Liver (tissue), 9 donors: Measurements from ENCODE around the gene ACSL1. TPM values are rescaled to one million over a fixed set of nuclear protein-coding genes. Genes with fewer than 3 reads are reported as not detected.

Source experiments
- DNase-seq: peaks from one replicate; pipeline ENCODE4 v3.0.0-alpha.2; 2017; ENCODE audit warnings: low spot score
- H3K27ac ChIP-seq, 2 donors: one replicate each; pipeline ENCODE4 v1.7.0; 2013; ENCODE audit warnings: inconsistent platforms in 2 of 2, low read length in 2 of 2, control low read depth in 1 of 2, low read depth in 1 of 2, mild to moderate bottlenecking in 1 of 2
- H3K27me3 ChIP-seq, 4 donors: one replicate each; pipeline versions ENCODE4 v1.6.1 to v1.7.0; 2013; ENCODE audit warnings: low read length in 3 of 4, inconsistent platforms in 1 of 4, mild to moderate bottlenecking in 1 of 4, moderate library complexity in 1 of 4; ENCODE audit not compliant: control insufficient read depth in 4 of 4, insufficient read depth in 4 of 4
- H3K36me3 ChIP-seq, 4 donors: one replicate each; pipeline versions ENCODE4 v1.6.1 to v1.7.0; 2013; ENCODE audit warnings: low read length in 3 of 4, mild to moderate bottlenecking in 3 of 4, low read depth in 1 of 4, moderate library complexity in 1 of 4; ENCODE audit not compliant: control insufficient read depth in 4 of 4, insufficient read depth in 3 of 4
- H3K4me1 ChIP-seq, 4 donors: one replicate each; pipeline versions ENCODE4 v1.6.1 to v1.7.0; 2013; ENCODE audit warnings: low read length in 3 of 4, mild to moderate bottlenecking in 3 of 4, moderate library complexity in 1 of 4; ENCODE audit not compliant: control insufficient read depth in 4 of 4, insufficient read depth in 4 of 4
- H3K4me3 ChIP-seq, 3 donors: one replicate each; pipeline versions ENCODE4 v1.6.1 to v1.7.0; 2013; ENCODE audit warnings: low read length in 3 of 3, control low read depth in 1 of 3, low read depth in 1 of 3, mild to moderate bottlenecking in 1 of 3
- H3K9ac ChIP-seq, 2 donors: one replicate each; pipeline ENCODE4 v1.7.0; 2013; ENCODE audit warnings: low read length in 2 of 2, mild to moderate bottlenecking in 2 of 2, moderate library complexity in 2 of 2, control low read depth in 1 of 2, low read depth in 1 of 2
- H3K9me3 ChIP-seq, 4 donors: one replicate each; pipeline versions ENCODE4 v1.6.1 to v1.7.0; 2013; ENCODE audit warnings: low read length in 3 of 4; ENCODE audit not compliant: control insufficient read depth in 4 of 4
- EGR1 ChIP-seq, 2 donors: IDR thresholded peaks; 2 replicates each; pipeline ENCODE4 v1.6.1; 2016 to 2018; ENCODE audit warnings: antibody characterized with exemption in 2 of 2, low read depth in 2 of 2
- FOXA1 ChIP-seq: IDR thresholded peaks from 2 replicates; pipeline ENCODE4 v1.6.1; 2016; ENCODE audit warnings: antibody characterized with exemption
- FOXA2 ChIP-seq: IDR thresholded peaks from 2 replicates; pipeline ENCODE4 v1.6.1; 2016; ENCODE audit warnings: antibody characterized with exemption
- GABPA ChIP-seq, 2 donors: IDR thresholded peaks in 1 of 2; conservative IDR thresholded peaks in 1 of 2; 2 replicates each; pipeline ENCODE4 v1.6.1; 2016; ENCODE audit warnings: antibody characterized with exemption in 2 of 2, mild to moderate bottlenecking in 1 of 2, moderate library complexity in 1 of 2
- HNF4A ChIP-seq, 2 donors: conservative IDR thresholded peaks; 2 replicates each; pipeline ENCODE4 v1.6.1; 2016; ENCODE audit warnings: antibody characterized with exemption in 2 of 2, mild to moderate bottlenecking in 2 of 2
- HNF4G ChIP-seq: IDR thresholded peaks from 2 replicates; pipeline ENCODE4 v1.6.1; 2016; ENCODE audit warnings: antibody characterized with exemption
- JUND ChIP-seq, 2 donors: IDR thresholded peaks; 2 replicates each; pipeline ENCODE4 v1.6.1; 2016; ENCODE audit warnings: antibody characterized with exemption in 2 of 2
- RAD21 ChIP-seq, 2 donors: IDR thresholded peaks; 2 replicates each; pipeline ENCODE4 v1.6.1; 2016; ENCODE audit warnings: antibody characterized with exemption in 2 of 2, mild to moderate bottlenecking in 2 of 2
- RXRA ChIP-seq, 2 donors: IDR thresholded peaks; 2 replicates each; pipeline ENCODE4 v1.6.1; 2017 to 2018; ENCODE audit warnings: antibody characterized with exemption in 2 of 2, mild to moderate bottlenecking in 1 of 2
- SP1 ChIP-seq: IDR thresholded peaks from 2 replicates; pipeline ENCODE4 v1.6.1; 2018; ENCODE audit warnings: antibody characterized with exemption, mild to moderate bottlenecking
- YY1 ChIP-seq: IDR thresholded peaks from 2 replicates; pipeline ENCODE4 v1.6.1; 2016; ENCODE audit warnings: antibody characterized with exemption, mild to moderate bottlenecking
- WGBS: extraction: QIAGEN DNeasy Blood & Tissue Kit; methylation state at CpG from one replicate; pipeline ENCODE4 v1.1.7; 2013; 5-methylcytosine and 5-hydroxymethylcytosine counted together
- polyA plus RNA-seq, 2 donors: library from polyadenylated mRNA; stranded (reverse) in 1 of 2; unstranded in 1 of 2; fragments of 200-250 nt in 1 of 2; fragments of >200 nt in 1 of 2; fragmentation: Nextera tagmentation in 1 of 2; extraction: Ambion mirVana in 1 of 2; gene quantifications; one replicate each; pipeline versions ENCODE4 v1.2.1 to v1.2.3, GENCODE V29; 2013 to 2015
- total RNA-seq, 2 donors: library from RNA; depleted of rRNA; stranded (reverse); fragments of >200 nt; gene quantifications; one replicate each; pipeline ENCODE4 v1.2.3, GENCODE V29; 2014
- TF ChIP-seq, protein P1 (sequence below): IDR thresholded peaks from 2 replicates; pipeline ENCODE4 v1.6.1; 2016; ENCODE audit warnings: antibody characterized with exemption
- TF ChIP-seq, protein P2 (sequence below): IDR thresholded peaks from 2 replicates; pipeline ENCODE4 v1.6.1; 2016; ENCODE audit warnings: antibody characterized with exemption, mild to moderate bottlenecking
- TF ChIP-seq, protein P3 (sequence below): IDR thresholded peaks from 2 replicates; pipeline ENCODE4 v1.6.1; 2016; ENCODE audit warnings: antibody characterized with exemption
- TF ChIP-seq, protein P4 (sequence below): IDR thresholded peaks from 2 replicates; pipeline ENCODE4 v1.6.1; 2016; ENCODE audit warnings: antibody characterized with exemption
- TF ChIP-seq, protein P5 (sequence below): fragments of 150-350 bp; IDR thresholded peaks from 2 replicates; pipeline ENCODE4 v1.5.1; 2017; ENCODE audit warnings: improper control_type of control experiment, low read depth, low read length; ENCODE audit not compliant: missing input control
- donor health status: healthy.
- donor health status: healthy.
- donor health status: healthy.
- donor health status: healthy.
- donor health status: healthy.

The ACSL1 gene
- total and polyA plus RNA-seq, 4 donors, result 210 to 2,226 (median 878) TPM

DNA sequence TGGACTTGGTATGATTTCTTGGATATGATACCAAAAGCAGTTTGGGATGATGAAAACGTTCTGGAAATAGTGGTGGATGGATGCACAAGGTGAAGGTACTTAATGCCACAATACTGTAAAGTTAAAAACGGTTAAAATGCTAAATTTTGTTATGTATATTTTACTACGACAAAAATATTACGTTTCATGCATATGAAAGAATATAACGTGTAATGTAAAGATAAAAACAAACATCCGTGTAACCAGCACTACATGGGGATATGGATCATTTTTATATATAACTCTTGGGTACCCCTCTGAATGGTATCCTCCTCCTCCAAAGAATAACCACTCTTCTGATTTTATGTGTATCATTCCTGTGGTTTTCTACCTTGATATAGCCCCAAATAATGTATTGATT, 91.0 kb downstream of the ACSL1 start:
- Histone ChIP-seq H3K36me3 (no peaks in the 10 kb centered on the region), H3K4me1 (peaks cover 0 to 14% (median 11%) of the 10 kb centered on the region in 4 donors), H3K9me3 (no peaks in the 10 kb centered on the region), H3K9ac (peak overlapping the region in 1 of 2 donors; percentile 82), H3K27ac (peak overlapping the region; percentile 14 to 30), H3K4me3 (peak overlapping the region in 2 of 3 donors; percentile 67 to 77), H3K27me3 (no peaks in the 10 kb centered on the region)
- 58% methylated on average over 6 of the region's 6 CpGs for WGBS
- no peak for DNase-seq
- no peak for TF ChIP-seq JUND (IDR thresholded peaks at IDR 0.05)
- no peak for TF ChIP-seq RAD21 (IDR thresholded peaks at IDR 0.05)
- TF ChIP-seq HNF4A (conservative IDR thresholded peaks at IDR 0.05), result no peak
- TF ChIP-seq HNF4G, result no peak
- TF ChIP-seq, protein P1, sequence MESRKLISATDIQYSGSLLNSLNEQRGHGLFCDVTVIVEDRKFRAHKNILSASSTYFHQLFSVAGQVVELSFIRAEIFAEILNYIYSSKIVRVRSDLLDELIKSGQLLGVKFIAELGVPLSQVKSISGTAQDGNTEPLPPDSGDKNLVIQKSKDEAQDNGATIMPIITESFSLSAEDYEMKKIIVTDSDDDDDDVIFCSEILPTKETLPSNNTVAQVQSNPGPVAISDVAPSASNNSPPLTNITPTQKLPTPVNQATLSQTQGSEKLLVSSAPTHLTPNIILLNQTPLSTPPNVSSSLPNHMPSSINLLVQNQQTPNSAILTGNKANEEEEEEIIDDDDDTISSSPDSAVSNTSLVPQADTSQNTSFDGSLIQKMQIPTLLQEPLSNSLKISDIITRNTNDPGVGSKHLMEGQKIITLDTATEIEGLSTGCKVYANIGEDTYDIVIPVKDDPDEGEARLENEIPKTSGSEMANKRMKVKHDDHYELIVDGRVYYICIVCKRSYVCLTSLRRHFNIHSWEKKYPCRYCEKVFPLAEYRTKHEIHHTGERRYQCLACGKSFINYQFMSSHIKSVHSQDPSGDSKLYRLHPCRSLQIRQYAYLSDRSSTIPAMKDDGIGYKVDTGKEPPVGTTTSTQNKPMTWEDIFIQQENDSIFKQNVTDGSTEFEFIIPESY, result no peak
- TF ChIP-seq, protein P2, sequence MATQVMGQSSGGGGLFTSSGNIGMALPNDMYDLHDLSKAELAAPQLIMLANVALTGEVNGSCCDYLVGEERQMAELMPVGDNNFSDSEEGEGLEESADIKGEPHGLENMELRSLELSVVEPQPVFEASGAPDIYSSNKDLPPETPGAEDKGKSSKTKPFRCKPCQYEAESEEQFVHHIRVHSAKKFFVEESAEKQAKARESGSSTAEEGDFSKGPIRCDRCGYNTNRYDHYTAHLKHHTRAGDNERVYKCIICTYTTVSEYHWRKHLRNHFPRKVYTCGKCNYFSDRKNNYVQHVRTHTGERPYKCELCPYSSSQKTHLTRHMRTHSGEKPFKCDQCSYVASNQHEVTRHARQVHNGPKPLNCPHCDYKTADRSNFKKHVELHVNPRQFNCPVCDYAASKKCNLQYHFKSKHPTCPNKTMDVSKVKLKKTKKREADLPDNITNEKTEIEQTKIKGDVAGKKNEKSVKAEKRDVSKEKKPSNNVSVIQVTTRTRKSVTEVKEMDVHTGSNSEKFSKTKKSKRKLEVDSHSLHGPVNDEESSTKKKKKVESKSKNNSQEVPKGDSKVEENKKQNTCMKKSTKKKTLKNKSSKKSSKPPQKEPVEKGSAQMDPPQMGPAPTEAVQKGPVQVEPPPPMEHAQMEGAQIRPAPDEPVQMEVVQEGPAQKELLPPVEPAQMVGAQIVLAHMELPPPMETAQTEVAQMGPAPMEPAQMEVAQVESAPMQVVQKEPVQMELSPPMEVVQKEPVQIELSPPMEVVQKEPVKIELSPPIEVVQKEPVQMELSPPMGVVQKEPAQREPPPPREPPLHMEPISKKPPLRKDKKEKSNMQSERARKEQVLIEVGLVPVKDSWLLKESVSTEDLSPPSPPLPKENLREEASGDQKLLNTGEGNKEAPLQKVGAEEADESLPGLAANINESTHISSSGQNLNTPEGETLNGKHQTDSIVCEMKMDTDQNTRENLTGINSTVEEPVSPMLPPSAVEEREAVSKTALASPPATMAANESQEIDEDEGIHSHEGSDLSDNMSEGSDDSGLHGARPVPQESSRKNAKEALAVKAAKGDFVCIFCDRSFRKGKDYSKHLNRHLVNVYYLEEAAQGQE, result no peak
- TF ChIP-seq, protein P3, sequence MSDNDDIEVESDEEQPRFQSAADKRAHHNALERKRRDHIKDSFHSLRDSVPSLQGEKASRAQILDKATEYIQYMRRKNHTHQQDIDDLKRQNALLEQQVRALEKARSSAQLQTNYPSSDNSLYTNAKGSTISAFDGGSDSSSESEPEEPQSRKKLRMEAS, result no peak
- no peak for TF ChIP-seq GABPA (IDR thresholded peaks at IDR 0.05 in 1 of 2, conservative IDR thresholded peaks at IDR 0.05 in 1 of 2)
- no peak for TF ChIP-seq SP1
- TF ChIP-seq, protein P4, sequence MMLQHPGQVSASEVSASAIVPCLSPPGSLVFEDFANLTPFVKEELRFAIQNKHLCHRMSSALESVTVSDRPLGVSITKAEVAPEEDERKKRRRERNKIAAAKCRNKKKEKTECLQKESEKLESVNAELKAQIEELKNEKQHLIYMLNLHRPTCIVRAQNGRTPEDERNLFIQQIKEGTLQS, result no peak
- TF ChIP-seq, protein P5, sequence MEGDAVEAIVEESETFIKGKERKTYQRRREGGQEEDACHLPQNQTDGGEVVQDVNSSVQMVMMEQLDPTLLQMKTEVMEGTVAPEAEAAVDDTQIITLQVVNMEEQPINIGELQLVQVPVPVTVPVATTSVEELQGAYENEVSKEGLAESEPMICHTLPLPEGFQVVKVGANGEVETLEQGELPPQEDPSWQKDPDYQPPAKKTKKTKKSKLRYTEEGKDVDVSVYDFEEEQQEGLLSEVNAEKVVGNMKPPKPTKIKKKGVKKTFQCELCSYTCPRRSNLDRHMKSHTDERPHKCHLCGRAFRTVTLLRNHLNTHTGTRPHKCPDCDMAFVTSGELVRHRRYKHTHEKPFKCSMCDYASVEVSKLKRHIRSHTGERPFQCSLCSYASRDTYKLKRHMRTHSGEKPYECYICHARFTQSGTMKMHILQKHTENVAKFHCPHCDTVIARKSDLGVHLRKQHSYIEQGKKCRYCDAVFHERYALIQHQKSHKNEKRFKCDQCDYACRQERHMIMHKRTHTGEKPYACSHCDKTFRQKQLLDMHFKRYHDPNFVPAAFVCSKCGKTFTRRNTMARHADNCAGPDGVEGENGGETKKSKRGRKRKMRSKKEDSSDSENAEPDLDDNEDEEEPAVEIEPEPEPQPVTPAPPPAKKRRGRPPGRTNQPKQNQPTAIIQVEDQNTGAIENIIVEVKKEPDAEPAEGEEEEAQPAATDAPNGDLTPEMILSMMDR, result no peak
- TF ChIP-seq FOXA2, result no peak
- no peak for TF ChIP-seq EGR1 (IDR thresholded peaks at IDR 0.05; ENCODE audit: low read depth in 2 of 2)
- no peak for TF ChIP-seq YY1
- no peak for TF ChIP-seq FOXA1
- TF ChIP-seq RXRA (IDR thresholded peaks at IDR 0.05), result no peak
